ENCODE measurements around the gene RNASE2.

RNASE2 gene

GRCh38 chr14:20996521-20996920, 41.2 kb downstream of the RNASE2 start:
- TF ChIP-seq CTCF (IDR thresholded peaks at IDR 0.05; ENCODE audit: low read depth, low read length): no peak
- peaks cover 40% of the 10 kb centered on the region for H3K36me3 ChIP-seq
- no peak for DNase-seq
- H3K4me1 ChIP-seq: peaks cover 5% of the 10 kb centered on the region
- H3K9me3 ChIP-seq: no peaks in the 10 kb centered on the region
- H3K4me3 ChIP-seq (ENCODE audit: low read depth, low read length): no peak overlapping the region
- no peaks in the 10 kb centered on the region for H3K27me3 ChIP-seq

GRCh38 chr14:20997115-20997514, 41.8 kb downstream of the RNASE2 start:
- no peaks in the 10 kb centered on the region for H3K9me3 ChIP-seq
- no peak overlapping the region for H3K4me3 ChIP-seq (ENCODE audit: low read depth, low read length)
- peaks cover 5% of the 10 kb centered on the region for H3K4me1 ChIP-seq
- H3K36me3 ChIP-seq: peaks cover 34% of the 10 kb centered on the region
- H3K27me3 ChIP-seq: no peaks in the 10 kb centered on the region
- no peak for DNase-seq
- TF ChIP-seq CTCF (IDR thresholded peaks at IDR 0.05; ENCODE audit: low read depth, low read length): no peak

GRCh38 chr14:20997564-20997963, 42.3 kb downstream of the RNASE2 start:
- H3K9me3 ChIP-seq: no peaks in the 10 kb centered on the region
- DNase-seq: no peak
- no peak for TF ChIP-seq CTCF (IDR thresholded peaks at IDR 0.05; ENCODE audit: low read depth, low read length)
- no peak overlapping the region for H3K4me3 ChIP-seq (ENCODE audit: low read depth, low read length)
- H3K4me1 ChIP-seq: peaks cover 5% of the 10 kb centered on the region
- peaks cover 30% of the 10 kb centered on the region for H3K36me3 ChIP-seq
- H3K27me3 ChIP-seq: no peaks in the 10 kb centered on the region

- Histone ChIP-seq H3K9me3 (no peaks in the 10 kb centered on the region), H3K4me3 (ENCODE audit: low read depth, low read length) (no peak overlapping the region), H3K4me1 (peaks cover 11% of the 10 kb centered on the region), H3K36me3 (peaks cover 24% of the 10 kb centered on the region), H3K27me3 (no peaks in the 10 kb centered on the region)
- TF ChIP-seq CTCF (IDR thresholded peaks at IDR 0.05; ENCODE audit: low read depth, low read length): no peak
- DNase-seq: no peak
Observed at GRCh38 chr14:20998139-20998538, 42.9 kb downstream of the RNASE2 start.

GRCh38 chr14:20998674-20999366, 43.5 kb downstream of the RNASE2 start, which contains the start of gene SLC39A2:
Gene SLC39A2 (plus strand): TSS chr14:20999293. CDS start chr14:20999447, 154 bp downstream.
- peaks cover 22% of the 10 kb centered on the region for H3K36me3 ChIP-seq
- DNase-seq: peak; percentile 53
- no peak within 1 kb of the TSS for H3K4me3 ChIP-seq (ENCODE audit: low read depth, low read length)
- no peaks in the 10 kb centered on the region for H3K27me3 ChIP-seq
- TF ChIP-seq CTCF (IDR thresholded peaks at IDR 0.05; ENCODE audit: low read depth, low read length): no peak
- peaks cover 11% of the 10 kb centered on the region for H3K4me1 ChIP-seq
- no peaks in the 10 kb centered on the region for H3K9me3 ChIP-seq

GRCh38 chr14:20999591-20999990, 44.3 kb downstream of the RNASE2 start:
- no peaks in the 10 kb centered on the region for H3K27me3 ChIP-seq
- peaks cover 18% of the 10 kb centered on the region for H3K36me3 ChIP-seq
- no peak for TF ChIP-seq CTCF (IDR thresholded peaks at IDR 0.05; ENCODE audit: low read depth, low read length)
- no peak overlapping the region for H3K4me3 ChIP-seq (ENCODE audit: low read depth, low read length)
- H3K4me1 ChIP-seq: peaks cover 11% of the 10 kb centered on the region
- no peaks in the 10 kb centered on the region for H3K9me3 ChIP-seq
- DNase-seq: no peak
